Measurements from ENCODE around the gene HOOK2.

The HOOK2 gene

GRCh38 chr19:12794196-12794941 is 19.0 kb upstream of the HOOK2 start:
- DNase-seq (ENCODE audit: low read depth) = no peak
- H3K4me3 ChIP-seq (ENCODE audit: low read depth, low read length) = peak overlapping the region; percentile 90

DNA sequence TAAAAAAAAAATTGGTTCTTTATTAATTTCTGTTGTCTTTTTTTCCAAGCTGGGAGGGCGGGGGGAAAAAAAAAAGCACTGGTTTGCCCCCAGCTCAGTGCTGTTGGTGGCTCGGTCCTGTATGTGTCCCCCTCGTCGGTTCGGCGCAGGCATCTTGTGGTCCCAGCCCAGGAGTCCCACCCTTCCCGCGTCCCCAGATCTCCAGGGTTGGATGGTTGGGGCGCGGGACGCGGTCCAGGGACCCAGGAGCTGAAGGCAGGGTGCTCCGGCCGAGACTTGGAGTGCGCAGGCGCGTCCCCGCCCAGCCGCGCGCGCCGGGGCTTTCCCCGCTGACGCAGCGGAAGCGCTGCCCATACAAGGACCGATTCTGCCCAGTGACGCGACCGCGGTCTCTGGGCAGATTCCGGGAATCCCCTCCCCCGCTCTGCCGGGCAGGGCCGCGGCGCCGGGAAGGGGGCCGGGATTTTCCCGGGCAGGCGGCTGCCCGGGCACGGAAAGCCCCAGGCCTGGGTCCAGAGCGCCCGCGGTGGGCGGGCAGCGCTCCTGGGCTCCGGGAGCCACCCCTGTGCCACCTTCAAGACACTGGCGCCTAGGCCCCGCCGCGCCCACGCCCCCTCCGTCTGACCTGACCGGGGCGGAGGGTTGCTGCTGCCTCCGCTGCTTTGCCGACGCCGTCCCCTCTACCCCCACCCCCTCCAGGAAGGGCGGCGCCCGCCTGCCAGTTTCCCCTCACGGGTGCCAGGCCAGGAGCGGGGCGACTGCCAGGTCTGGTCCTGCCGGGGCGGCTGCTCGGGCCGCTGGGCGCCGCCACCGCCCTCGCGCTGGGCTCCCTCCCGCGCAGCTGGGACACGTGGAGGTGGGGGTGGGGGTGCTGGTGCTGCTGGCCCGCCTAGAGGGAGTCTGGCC is 18.2 kb upstream of the HOOK2 start:
- H3K4me3 ChIP-seq (ENCODE audit: low read depth, low read length) = peak overlapping the region; percentile 90

DNA sequence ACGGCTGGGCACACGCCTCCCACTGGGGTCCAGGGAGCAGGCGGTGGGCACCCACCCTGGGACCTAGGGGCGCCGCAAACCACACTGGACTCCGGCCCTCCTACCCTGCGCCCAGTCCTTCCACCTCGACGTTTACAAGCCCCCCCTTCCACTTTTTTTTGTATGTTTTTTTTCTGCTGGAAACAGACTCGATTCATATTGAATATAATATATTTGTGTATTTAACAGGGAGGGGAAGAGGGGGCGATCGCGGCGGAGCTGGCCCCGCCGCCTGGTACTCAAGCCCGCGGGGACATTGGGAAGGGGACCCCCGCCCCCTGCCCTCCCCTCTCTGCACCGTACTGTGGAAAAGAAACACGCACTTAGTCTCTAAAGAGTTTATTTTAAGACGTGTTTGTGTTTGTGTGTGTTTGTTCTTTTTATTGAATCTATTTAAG is 17.5 kb upstream of the HOOK2 start:
- peak overlapping the region; percentile 90 for H3K4me3 ChIP-seq (ENCODE audit: low read depth, low read length)
- DNase-seq (ENCODE audit: low read depth) = no peak

More for the DNA sequence above, 18.2 kb upstream of the HOOK2 start:
- DNase-seq (ENCODE audit: low read depth) = peak; percentile 76

DNA sequence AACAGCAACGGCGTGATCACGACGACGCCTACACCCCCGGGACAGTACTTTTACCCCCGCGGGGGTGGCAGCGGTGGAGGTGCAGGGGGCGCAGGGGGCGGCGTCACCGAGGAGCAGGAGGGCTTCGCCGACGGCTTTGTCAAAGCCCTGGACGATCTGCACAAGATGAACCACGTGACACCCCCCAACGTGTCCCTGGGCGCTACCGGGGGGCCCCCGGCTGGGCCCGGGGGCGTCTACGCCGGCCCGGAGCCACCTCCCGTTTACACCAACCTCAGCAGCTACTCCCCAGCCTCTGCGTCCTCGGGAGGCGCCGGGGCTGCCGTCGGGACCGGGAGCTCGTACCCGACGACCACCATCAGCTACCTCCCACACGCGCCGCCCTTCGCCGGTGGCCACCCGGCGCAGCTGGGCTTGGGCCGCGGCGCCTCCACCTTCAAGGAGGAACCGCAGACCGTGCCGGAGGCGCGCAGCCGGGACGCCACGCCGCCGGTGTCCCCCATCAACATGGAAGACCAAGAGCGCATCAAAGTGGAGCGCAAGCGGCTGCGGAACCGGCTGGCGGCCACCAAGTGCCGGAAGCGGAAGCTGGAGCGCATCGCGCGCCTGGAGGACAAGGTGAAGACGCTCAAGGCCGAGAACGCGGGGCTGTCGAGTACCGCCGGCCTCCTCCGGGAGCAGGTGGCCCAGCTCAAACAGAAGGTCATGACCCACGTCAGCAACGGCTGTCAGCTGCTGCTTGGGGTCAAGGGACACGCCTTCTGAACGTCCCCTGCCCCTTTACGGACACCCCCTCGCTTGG is 16.9 kb upstream of the HOOK2 start:
- H3K4me3 ChIP-seq (ENCODE audit: low read depth, low read length) = peak overlapping the region; percentile 90
- DNase-seq (ENCODE audit: low read depth) = no peak

- H3K4me3 ChIP-seq (ENCODE audit: low read depth, low read length) = peak within 1 kb of the TSS; percentile 90
- DNase-seq (ENCODE audit: low read depth) = peak; percentile 91
Measured at GRCh38 chr19:12791345-12792050, 16.1 kb upstream of the HOOK2 start, which contains the start of gene JUNB. Gene JUNB (plus strand): TSS chr19:12791486. CDS start chr19:12791772, 286 bp downstream.

DNA sequence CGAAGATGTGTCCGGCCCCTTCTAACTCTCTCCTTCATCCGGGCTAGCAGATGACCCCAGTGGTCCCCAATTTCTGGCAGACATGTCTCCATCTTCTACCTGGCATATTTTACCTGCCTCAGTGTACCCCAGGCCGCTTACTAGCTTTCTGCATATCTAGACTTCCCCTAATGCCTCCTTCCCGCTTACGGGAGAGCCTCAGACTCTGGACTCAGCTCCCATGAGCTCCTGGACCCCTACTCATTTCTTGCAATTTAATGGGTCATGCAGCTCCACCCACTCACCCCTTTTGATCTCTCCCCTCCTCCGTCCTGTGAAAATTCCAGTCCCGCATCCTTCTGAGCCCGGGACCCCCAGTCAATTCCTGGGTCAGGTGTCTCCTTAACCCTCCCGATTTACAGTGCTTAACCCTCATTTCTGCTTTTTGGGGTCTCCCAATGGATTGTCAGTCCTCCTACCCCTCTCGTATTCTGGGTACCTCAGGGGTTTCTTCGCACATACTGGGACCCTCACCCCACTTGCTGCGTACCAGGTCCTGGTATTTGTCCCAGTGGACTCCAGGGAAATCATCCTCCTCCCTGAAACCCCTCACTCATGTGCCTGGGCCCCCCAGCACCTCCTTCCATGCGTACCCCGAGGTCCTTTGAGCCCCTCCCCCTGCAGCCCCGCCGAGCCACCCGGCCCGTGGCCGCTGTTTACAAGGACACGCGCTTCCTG is 15.4 kb upstream of the HOOK2 start:
- no peak for DNase-seq (ENCODE audit: low read depth)
- peak overlapping the region; percentile 90 for H3K4me3 ChIP-seq (ENCODE audit: low read depth, low read length)

GRCh38 chr19:12789904-12790619 is 14.7 kb upstream of the HOOK2 start:
- peak; percentile 88 for DNase-seq (ENCODE audit: low read depth)
- peak overlapping the region; percentile 90 for H3K4me3 ChIP-seq (ENCODE audit: low read depth, low read length)

GRCh38 chr19:12789098-12789903 is 13.9 kb upstream of the HOOK2 start:
- DNase-seq (ENCODE audit: low read depth) = no peak
- H3K4me3 ChIP-seq (ENCODE audit: low read depth, low read length) = peak overlapping the region; percentile 90

DNA sequence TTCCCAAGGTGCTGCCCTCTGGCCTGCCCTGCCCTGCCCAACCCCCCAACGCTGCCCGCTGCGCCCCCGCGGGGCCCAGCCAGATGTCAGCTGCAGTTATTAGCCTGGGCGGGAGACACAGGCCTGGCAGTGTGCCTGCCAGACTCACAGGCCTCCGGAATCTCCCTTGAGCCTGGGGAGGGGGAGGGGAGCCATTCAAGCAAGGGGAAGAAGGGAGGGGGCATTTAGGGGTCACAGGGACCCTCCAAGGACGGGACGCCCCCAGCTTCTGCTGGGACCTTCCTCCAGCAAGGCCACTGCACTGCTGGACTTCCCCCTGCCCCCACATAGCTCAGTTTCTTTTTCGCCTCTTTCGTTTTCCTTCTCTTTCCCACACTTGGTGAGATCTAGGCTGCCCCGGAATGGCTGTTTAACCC is 13.3 kb upstream of the HOOK2 start:
- peak overlapping the region; percentile 90 for H3K4me3 ChIP-seq (ENCODE audit: low read depth, low read length)
- DNase-seq (ENCODE audit: low read depth) = no peak

DNA sequence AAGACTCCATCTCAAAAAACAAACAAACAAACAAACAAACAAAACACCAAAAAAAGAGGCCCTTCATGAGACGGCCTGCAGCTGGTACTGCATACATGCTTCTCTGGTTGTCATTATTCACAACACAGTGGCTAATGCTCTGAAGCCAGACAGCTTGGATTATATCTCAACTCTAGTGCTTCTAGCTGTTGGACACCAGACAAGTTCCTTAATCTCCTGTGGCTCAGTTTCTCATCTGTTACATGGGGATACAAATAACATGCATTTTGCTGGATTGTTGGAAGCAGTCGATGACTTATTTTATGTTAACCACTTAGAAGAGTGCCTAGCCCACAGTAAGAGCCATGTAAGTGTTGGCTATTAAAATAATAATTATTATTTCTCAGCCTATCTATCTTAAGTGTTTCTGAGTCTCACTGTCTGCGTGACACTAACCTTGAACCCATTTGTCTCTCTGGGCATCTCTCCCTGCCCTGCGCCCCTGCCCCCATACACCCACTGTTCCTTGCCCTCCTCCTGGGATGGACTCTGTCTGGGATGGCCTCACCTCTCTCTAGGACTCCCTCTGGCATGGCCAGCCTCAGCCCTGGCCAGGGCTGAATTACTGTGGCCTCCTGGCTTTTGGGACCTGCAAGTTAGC is 12.8 kb upstream of the HOOK2 start:
- DNase-seq (ENCODE audit: low read depth) = no peak
- no peak overlapping the region for H3K4me3 ChIP-seq (ENCODE audit: low read depth, low read length)

GRCh38 chr19:12787458-12787857 is 12.1 kb upstream of the HOOK2 start:
- no peak for DNase-seq (ENCODE audit: low read depth)
- no peak overlapping the region for H3K4me3 ChIP-seq (ENCODE audit: low read depth, low read length)

- DNase-seq (ENCODE audit: low read depth) = no peak
- H3K4me3 ChIP-seq (ENCODE audit: low read depth, low read length) = no peak overlapping the region
Measured at GRCh38 chr19:12786952-12787351, 11.6 kb upstream of the HOOK2 start.

DNA sequence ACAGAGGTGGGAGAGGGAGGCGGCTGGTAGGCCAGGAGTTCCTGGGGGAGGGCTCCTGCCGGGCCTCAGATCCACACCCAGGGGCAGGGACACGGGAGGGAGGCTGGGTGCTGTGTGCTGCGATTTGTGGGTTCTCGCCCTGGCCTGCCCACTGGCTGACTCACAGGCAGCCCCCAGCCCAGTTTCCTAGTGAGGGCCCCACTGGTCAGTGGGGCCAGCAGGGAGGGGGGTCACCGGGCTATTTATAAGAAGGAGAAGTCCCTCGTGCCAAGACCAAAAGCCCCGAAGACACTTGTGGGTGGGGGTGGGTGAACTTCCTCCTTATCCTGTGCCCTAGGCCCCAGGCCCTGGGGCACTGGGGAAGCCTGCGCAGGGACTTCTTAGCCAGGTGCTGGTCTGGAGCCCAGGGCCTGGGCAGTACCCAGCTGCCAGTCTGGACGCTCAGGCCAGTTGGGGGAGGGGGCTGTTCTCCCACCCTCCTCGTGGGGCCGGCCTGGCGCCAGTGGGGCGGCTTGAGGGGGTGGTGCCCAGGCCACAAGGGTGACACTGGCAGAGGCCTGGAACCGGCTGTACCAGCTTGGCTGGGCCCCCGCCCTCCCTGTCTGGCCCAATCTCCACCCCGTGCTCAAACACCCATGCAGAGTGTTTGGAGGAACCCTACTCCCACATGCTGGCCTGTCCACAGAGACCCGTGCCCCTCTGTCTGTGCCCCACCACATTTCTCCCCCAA is 11.0 kb upstream of the HOOK2 start:
- H3K4me3 ChIP-seq (ENCODE audit: low read depth, low read length) = no peak overlapping the region
- no peak for DNase-seq (ENCODE audit: low read depth)

DNA sequence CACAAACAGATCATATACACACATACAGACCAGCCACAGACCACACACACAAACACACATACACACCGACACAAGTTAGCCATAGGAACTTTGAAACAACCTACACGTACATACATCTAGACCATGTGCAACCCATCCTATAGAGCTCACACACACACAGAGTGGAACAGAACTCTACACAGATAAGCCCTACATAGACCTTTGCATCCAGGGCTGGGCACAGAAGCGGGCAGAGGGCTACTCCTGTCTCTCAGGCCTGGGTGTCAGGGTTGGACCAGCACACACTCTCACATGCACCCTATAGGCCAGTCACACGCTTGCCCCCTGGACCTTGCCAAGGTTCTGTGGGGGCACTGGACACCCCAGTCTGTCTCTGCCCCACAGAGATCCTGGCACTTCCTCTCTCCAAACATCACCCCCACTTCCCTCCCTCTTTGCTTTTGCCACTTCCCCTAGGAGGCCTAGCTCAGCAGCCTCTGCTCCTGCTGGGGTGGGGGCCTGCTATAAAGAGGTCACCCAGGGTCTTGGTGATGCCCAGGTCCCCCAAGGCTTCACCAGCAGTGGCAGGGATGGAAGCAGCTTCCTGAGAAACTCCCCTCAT is 10.2 kb upstream of the HOOK2 start:
- H3K4me3 ChIP-seq (ENCODE audit: low read depth, low read length) = no peak overlapping the region
- DNase-seq (ENCODE audit: low read depth) = no peak

DNA sequence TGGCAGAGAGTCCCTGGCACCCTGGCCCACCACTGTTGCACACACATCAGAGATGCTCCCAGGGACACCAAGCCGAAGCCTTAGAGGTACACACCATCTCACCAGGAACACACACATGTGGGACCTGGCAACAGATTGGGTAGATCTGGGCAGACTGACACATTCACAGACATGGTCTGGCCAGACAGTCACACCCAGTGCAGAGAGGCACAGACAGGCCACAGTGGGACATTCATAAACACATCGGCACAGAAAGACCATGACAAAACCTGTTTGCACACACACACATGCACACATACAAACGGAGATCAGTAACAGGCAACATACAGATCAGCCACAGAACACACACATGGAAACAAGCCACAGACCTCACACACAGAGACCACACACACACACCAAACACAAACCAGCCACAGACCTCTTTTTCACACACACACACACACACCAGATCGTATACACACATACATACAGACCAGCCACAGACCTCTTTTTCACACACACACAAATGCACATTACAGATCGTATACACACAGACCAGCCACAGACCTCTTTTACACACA is 9.6 kb upstream of the HOOK2 start:
- no peak for DNase-seq (ENCODE audit: low read depth)
- H3K4me3 ChIP-seq (ENCODE audit: low read depth, low read length) = no peak overlapping the region

Measured in skeletal muscle cell (primary cell).